ENCODE results near the gene PCTP. TPM values are rescaled to one million over a fixed set of nuclear protein-coding genes. Genes with fewer than 3 reads are reported as not detected.

The PCTP gene
- total RNA-seq, 1 donor from 2014 or later: 78.1 TPM

DNA sequence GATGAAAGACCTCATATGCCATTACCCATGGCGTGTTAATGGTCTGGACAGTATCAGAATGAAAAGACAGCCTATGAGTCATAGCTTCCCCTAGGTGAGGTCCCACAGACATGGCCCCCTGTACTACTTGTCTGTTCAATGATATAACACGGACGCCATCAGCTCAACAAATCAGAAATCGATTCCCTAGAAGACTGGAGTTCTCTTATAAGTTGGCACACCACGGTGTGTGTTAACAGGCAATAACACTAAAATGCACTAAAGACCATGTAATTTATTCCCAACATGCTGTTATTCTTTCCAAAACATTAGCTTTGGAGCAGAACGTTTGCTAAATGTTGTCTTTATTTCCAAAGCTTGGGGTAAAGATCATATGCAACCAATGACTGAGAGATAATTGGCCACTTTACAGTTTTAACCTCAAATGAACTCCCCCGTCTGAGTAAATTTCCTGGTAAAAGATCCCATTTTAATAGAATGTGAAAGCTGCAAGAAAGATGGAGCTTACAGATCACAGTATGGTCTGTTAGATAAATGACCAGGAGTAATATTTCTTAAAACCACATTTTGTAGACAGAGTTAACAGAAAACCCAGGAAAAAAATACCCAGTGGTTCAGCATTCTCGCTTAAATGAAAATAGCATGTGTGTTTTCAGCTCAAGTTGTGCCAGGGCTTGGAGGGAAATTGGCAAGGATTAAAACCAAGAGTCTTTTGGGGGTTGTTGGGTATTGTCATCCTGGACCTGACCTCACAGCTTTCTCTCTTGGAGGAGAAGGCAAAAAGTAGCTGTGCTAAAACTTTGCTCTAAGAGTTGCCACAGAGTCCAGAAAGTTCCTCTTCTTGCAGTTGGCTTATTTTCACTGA is 65.9 kb downstream of the PCTP start:
- Mint-ChIP-seq H3K36me3 (ENCODE audit: low read depth, unreplicated experiment) (no peaks in the 10 kb centered on the region), H3K27ac (ENCODE audit: unreplicated experiment) (no peak overlapping the region), H3K9me3 (ENCODE audit: unreplicated experiment) (no peaks in the 10 kb centered on the region), H3K4me3 (ENCODE audit: unreplicated experiment) (no peak overlapping the region), H3K4me1 (ENCODE audit: unreplicated experiment) (no peaks in the 10 kb centered on the region), H3K27me3 (ENCODE audit: unreplicated experiment) (no peaks in the 10 kb centered on the region)
- TF ChIP-seq, protein P1, sequence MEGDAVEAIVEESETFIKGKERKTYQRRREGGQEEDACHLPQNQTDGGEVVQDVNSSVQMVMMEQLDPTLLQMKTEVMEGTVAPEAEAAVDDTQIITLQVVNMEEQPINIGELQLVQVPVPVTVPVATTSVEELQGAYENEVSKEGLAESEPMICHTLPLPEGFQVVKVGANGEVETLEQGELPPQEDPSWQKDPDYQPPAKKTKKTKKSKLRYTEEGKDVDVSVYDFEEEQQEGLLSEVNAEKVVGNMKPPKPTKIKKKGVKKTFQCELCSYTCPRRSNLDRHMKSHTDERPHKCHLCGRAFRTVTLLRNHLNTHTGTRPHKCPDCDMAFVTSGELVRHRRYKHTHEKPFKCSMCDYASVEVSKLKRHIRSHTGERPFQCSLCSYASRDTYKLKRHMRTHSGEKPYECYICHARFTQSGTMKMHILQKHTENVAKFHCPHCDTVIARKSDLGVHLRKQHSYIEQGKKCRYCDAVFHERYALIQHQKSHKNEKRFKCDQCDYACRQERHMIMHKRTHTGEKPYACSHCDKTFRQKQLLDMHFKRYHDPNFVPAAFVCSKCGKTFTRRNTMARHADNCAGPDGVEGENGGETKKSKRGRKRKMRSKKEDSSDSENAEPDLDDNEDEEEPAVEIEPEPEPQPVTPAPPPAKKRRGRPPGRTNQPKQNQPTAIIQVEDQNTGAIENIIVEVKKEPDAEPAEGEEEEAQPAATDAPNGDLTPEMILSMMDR (IDR thresholded peaks at IDR 0.05; ENCODE audit: unreplicated experiment): no peak
- no peak for DNase-seq (ENCODE audit: low spot score)

DNA sequence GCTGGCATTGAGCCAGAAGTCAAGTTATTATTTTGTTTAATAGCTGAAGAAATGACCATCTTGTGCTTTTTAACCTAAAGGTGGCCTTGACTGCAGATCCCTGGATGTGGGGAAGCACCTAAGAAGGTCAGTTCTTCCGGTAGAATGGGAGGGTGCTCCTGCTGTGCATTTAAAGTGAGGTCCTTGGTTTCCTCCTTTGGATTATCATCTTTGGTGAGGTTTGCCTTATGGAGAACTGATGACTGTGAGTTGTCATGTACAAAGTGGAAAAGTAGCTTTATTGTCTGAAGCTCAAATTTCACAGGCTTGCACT is 66.5 kb downstream of the PCTP start:
- Mint-ChIP-seq H3K4me3 (ENCODE audit: unreplicated experiment) (no peak overlapping the region), H3K27ac (ENCODE audit: unreplicated experiment) (no peak overlapping the region), H3K36me3 (ENCODE audit: low read depth, unreplicated experiment) (no peaks in the 10 kb centered on the region), H3K4me1 (ENCODE audit: unreplicated experiment) (no peaks in the 10 kb centered on the region), H3K27me3 (ENCODE audit: unreplicated experiment) (no peaks in the 10 kb centered on the region), H3K9me3 (ENCODE audit: unreplicated experiment) (no peaks in the 10 kb centered on the region)
- no peak for DNase-seq (ENCODE audit: low spot score)
- TF ChIP-seq, protein P1 (IDR thresholded peaks at IDR 0.05; ENCODE audit: unreplicated experiment): no peak

DNA sequence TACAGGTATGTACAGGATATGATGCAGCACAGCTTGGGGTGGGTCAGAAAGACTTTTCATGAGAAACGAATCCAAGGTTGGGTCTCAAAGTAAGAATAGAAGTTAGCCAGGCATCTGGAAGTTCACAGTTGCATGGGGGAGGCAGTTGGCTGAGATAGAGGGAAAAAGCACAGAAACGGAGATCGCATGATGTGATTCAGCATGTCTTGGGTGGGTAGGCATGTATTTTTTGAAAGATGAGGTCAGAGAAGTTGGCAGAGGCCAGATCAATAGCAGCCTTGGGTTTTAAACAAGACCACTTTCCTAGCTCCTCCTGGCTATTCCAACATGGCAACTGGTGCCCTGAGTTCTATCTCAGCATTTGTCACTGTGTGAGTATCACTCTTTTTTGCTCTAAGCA is 67.2 kb downstream of the PCTP start:
- H3K9me3 Mint-ChIP-seq (ENCODE audit: unreplicated experiment): no peaks in the 10 kb centered on the region

DNA sequence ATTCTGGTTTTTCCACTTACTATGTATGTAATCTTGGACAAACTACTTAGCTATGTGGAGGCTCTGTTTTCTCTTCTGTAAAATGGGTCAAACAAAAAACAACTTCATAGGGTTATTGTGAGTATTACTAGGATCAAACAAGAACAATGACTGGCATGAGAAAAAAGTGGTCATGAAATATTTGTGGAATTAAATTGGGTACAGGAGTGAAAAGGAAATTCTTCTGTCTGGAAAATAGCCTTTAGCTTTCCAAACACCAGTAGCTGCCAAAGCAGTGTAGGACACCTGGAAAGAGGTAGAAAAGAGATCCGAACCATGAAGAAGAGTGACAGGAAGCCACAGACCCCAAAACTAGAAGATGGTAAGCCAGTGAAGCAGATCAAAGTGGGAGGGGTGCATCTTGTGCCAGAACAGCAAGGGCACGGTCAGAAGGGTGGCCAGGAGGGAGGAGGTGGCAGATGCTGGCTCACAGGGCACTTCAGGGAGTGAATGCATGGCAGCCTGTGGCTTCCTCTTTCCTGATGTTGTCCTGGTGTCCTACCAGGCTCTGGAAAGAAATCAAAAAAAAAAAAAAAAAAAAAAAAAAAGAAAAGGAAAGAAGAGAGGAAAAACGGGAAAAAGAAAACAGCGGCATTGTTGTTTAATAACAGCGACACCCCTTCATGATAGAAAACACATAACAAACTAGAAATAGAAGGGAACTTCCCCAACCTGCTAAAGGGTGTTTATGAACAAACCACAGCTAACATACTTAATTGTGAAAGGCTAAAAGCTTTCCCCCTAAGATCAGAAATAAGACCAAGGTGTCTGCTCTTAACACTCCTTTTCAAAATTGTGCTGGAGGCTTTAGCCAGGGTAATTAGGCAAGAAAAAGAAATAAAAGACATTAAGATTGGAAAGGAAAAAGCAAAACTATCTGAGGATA is 67.9 kb downstream of the PCTP start:
- Mint-ChIP-seq H3K9me3 (ENCODE audit: unreplicated experiment) (no peaks in the 10 kb centered on the region), H3K27me3 (ENCODE audit: unreplicated experiment) (no peaks in the 10 kb centered on the region), H3K4me3 (ENCODE audit: unreplicated experiment) (no peak overlapping the region), H3K27ac (ENCODE audit: unreplicated experiment) (no peak overlapping the region), H3K4me1 (ENCODE audit: unreplicated experiment) (no peaks in the 10 kb centered on the region), H3K36me3 (ENCODE audit: low read depth, unreplicated experiment) (no peaks in the 10 kb centered on the region)
- no peak for DNase-seq (ENCODE audit: low spot score)
- TF ChIP-seq, protein P1 (IDR thresholded peaks at IDR 0.05; ENCODE audit: unreplicated experiment): no peak

More for the DNA sequence above, 67.2 kb downstream of the PCTP start:
- TF ChIP-seq, protein P1 (IDR thresholded peaks at IDR 0.05; ENCODE audit: unreplicated experiment): no peak
- H3K4me3 Mint-ChIP-seq (ENCODE audit: unreplicated experiment): no peak overlapping the region
- DNase-seq (ENCODE audit: low spot score): no peak
- no peak overlapping the region for H3K27ac Mint-ChIP-seq (ENCODE audit: unreplicated experiment)
- no peaks in the 10 kb centered on the region for H3K27me3 Mint-ChIP-seq (ENCODE audit: unreplicated experiment)
- no peaks in the 10 kb centered on the region for H3K4me1 Mint-ChIP-seq (ENCODE audit: unreplicated experiment)
- no peaks in the 10 kb centered on the region for H3K36me3 Mint-ChIP-seq (ENCODE audit: low read depth, unreplicated experiment)

Measured in endothelial cell (in vitro differentiated cells).